ENCODE data around the gene CHAF1A.

GRCh38 chr19:4367781-4368127, 34.7 kb upstream of the CHAF1A start:
- TF ChIP-seq, protein P1, sequence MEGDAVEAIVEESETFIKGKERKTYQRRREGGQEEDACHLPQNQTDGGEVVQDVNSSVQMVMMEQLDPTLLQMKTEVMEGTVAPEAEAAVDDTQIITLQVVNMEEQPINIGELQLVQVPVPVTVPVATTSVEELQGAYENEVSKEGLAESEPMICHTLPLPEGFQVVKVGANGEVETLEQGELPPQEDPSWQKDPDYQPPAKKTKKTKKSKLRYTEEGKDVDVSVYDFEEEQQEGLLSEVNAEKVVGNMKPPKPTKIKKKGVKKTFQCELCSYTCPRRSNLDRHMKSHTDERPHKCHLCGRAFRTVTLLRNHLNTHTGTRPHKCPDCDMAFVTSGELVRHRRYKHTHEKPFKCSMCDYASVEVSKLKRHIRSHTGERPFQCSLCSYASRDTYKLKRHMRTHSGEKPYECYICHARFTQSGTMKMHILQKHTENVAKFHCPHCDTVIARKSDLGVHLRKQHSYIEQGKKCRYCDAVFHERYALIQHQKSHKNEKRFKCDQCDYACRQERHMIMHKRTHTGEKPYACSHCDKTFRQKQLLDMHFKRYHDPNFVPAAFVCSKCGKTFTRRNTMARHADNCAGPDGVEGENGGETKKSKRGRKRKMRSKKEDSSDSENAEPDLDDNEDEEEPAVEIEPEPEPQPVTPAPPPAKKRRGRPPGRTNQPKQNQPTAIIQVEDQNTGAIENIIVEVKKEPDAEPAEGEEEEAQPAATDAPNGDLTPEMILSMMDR (IDR thresholded peaks at IDR 0.05; ENCODE audit: low read depth, low read length, missing input control) = no peak
- no peak for TF ChIP-seq GABPA (IDR thresholded peaks at IDR 0.05 in 1 of 2, conservative IDR thresholded peaks at IDR 0.05 in 1 of 2)
